Measurements from ENCODE around the gene EIF4E1B.

EIF4E1B gene

GRCh38 chr5:176624938-176625337 is 5.5 kb upstream of the EIF4E1B start:
- intact Hi-C loops (cut with DNase I), result no loop called here
- peak in 1 of 10 donors; percentile 76 for DNase-seq

GRCh38 chr5:176625512-176625911 is 5.0 kb upstream of the EIF4E1B start:
- intact Hi-C loops (cut with DNase I), result no loop called here
- DNase-seq, result peak in 1 of 10 donors; percentile 50

- peak in 1 of 10 donors; percentile 77 for DNase-seq
- intact Hi-C loops (cut with DNase I), result no loop called here
These were observed 4.3 kb upstream of the EIF4E1B start for GRCh38 chr5:176625966-176626875.

DNA sequence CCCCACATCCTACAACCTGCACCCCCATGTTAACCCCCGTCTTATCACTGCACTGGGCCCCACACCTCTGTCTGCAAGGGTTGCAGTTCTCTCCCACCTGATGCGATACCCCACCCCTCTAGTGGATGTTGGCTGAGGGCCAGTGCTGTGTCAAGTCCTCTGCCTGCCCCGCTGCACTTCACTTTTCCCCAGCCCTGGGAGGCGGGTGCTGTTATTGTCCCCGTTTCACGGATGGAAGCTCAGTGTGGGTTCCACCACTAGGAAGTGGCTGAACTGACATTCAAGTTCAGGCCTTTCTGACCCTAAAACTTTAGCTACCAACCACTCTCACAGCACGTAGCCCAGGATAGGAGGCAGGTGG is 3.6 kb upstream of the EIF4E1B start:
- intact Hi-C loops (cut with DNase I), result no loop called here
- DNase-seq, result peak in 1 of 10 donors; percentile 73

DNA sequence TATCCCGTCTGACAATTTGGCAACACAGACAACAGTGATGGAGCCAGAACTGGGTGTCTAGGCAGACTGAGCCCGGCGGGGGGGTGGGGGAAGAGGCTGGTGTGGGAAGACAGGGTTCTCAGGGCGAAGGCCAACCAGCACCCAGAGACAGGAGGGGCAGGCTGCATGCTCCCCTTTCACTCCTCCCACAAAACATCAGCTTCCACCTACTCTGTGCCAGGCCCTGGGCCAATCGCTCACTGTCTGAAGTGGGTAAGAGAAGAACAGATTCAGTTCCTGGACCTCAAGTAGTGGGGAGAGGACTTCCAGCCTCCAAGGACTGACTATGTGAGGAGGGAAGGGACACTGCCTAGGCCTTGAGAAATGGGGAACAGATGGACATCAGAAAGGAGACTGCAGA is 2.9 kb upstream of the EIF4E1B start:
- intact Hi-C loops (cut with DNase I), result no loop called here

GRCh38 chr5:176628406-176629228 is 1.9 kb upstream of the EIF4E1B start:
- intact Hi-C loops (cut with DNase I), result no loop called here
- DNase-seq, result peak in 1 of 10 donors; percentile 90

More for the DNA sequence above, 2.9 kb upstream of the EIF4E1B start:
- DNase-seq, result peak in 1 of 10 donors; percentile 88

- no peak for DNase-seq
These were observed 1.1 kb upstream of the EIF4E1B start for GRCh38 chr5:176629317-176629852.

GRCh38 chr5:176630681-176631222 is 277 bp downstream of the EIF4E1B start:
- intact Hi-C loops (cut with DNase I), result no loop called here
- DNase-seq, result no peak

More at GRCh38 chr5:176629317-176629852, 1.1 kb upstream of the EIF4E1B start:
- intact Hi-C loops (cut with DNase I), result no loop called here

- no peak for DNase-seq
These were observed 1.1 kb downstream of the EIF4E1B start for GRCh38 chr5:176631383-176632200.

DNA sequence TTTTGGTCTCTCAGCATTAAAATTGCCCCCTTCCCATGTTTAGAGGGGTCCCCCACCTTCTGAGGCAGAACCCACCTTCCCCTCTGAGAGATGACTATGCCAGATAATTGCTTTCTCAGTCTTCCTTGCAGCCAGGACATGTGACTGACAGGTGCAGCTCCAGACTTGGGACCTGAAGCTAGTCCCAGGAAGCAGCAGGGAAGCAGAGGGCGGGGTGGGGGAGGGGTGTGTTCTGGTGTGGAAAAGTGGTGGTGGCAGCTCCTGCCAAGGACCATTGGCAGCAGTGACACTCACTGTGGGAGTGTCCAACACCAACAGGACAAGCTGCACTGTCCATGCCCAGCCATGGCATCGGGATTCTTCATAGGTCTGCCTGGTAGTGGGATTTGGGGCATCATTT is 2.3 kb downstream of the EIF4E1B start:
- DNase-seq, result no peak
- intact Hi-C loops (cut with DNase I), result no loop called here

More at GRCh38 chr5:176631383-176632200, 1.1 kb downstream of the EIF4E1B start:
- intact Hi-C loops (cut with DNase I), result no loop called here

DNA sequence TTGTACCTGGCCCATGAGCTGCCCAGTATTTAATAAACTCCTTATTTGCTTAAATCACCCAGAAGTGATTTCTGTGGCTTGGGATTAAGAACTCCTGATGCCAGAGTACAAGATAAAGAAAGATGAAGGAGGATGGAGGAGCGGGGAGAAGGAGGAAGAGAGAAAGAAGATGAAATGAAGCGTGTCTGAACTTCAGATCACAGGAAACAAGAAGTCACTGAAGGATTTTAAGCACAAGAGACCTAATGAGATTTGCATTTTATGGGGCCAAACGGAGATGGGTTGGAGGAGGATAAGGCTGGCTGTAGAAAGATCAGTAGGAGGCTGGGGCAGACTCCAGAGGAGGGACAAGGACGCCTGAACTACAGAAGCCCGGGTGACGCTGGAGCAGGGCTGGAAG is 3.1 kb downstream of the EIF4E1B start:
- intact Hi-C loops (cut with DNase I), result no loop called here
- DNase-seq, result no peak

GRCh38 chr5:176636426-176636825 is 6.0 kb downstream of the EIF4E1B start:
- intact Hi-C loops (cut with DNase I), result no loop called here
- no peak for DNase-seq

- intact Hi-C loops (cut with DNase I), result no loop called here
- DNase-seq, result no peak
These were observed 7.1 kb downstream of the EIF4E1B start for GRCh38 chr5:176637556-176637955.

DNA sequence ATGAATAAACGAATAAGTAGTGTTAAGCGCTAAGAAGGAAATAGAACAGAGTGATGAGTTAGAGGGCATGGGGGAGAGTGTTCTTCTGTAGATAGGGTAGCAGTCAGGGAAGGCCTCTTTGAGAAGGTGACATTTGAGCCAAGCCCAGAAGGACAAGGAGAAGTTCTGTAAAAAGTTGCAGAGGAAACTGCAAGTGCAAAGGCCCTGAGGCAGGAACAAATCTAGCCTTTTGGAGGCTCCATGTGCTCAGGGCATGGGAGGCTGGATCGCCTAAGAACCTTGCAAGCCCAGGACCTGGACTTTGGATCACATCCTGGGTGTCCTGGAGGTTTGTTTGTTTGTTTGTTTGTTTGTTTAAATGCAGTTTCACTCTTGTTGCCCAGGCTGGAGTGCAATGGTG is 8.0 kb downstream of the EIF4E1B start:
- intact Hi-C loops (cut with DNase I), result no loop called here
- no peak for DNase-seq

DNA sequence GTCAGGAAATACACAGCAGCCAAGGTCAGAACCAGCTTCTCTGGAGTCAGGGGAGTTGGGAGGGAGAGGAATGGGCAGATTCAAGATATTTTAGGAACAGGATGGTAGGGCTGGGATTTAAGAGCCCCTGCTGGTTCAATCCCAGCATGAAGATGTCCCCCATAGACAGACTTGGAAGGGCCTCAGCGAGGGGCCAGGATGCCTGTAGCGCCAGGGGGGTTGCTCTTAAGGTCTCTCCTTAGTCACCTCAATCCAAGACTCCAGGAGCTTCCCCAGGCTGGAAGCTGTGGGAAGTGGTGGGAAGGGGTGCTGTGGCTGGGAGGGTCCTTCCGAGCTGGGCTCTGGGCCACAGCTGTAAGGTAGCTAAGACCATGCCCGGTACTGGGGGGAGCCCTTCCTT is 8.7 kb downstream of the EIF4E1B start:
- intact Hi-C loops (cut with DNase I), result no loop called here
- no peak for DNase-seq

- DNase-seq, result peak; percentile 43 to 96 (median 73)
- intact Hi-C loops (cut with DNase I), result no loop called here
These were observed 9.5 kb downstream of the EIF4E1B start for GRCh38 chr5:176639981-176640380.

- no peak for DNase-seq
- intact Hi-C loops (cut with DNase I), result no loop called here
These were observed 10.1 kb downstream of the EIF4E1B start for GRCh38 chr5:176640616-176641015.

- intact Hi-C loops (cut with DNase I), result no loop called here
- DNase-seq, result peak in 1 of 10 donors; percentile 76
These were observed 12.4 kb downstream of the EIF4E1B start for GRCh38 chr5:176642675-176643490.
